Activated CD8-positive, alpha-beta memory T cell treated with anti-CD3 and anti-CD28 coated beads, Interleukin-2, amount 50 U/mL, for 48 hours (primary cell): ENCODE data around the gene RRAD.
"Not testable (repeated sequence)": the region's sequence is repeated elsewhere in the genome, so short reads cannot be mapped to it uniquely, and the experiment has no call there.

Experiments used
- DNase-seq: peaks from one replicate; pipeline ENCODE4 v3.0.0-alpha.2; 2020

Gene RRAD

GRCh38 chr16:66925322-66925840 is at the start of gene RRAD:
RRAD (minus strand) TSS chr16:66925535; CDS start chr16:66925179, 356 bp downstream.
- DNase-seq: no peak

GRCh38 chr16:66974932-66975246 is 49.6 kb upstream of the RRAD start:
- peak; percentile 78 for DNase-seq

GRCh38 chr16:66974156-66974931 is 49.0 kb upstream of the RRAD start:
- DNase-seq: not testable (repeated sequence)

- no peak for DNase-seq
Measured at GRCh38 chr16:66973716-66974115, 48.4 kb upstream of the RRAD start.

GRCh38 chr16:66972983-66973382 is 47.6 kb upstream of the RRAD start:
- no peak for DNase-seq

- DNase-seq: no peak
Measured at GRCh38 chr16:66970775-66971720, 45.7 kb upstream of the RRAD start.

GRCh38 chr16:66968847-66969246 is 43.5 kb upstream of the RRAD start:
- no peak for DNase-seq

GRCh38 chr16:66964049-66964448 is 38.7 kb upstream of the RRAD start:
- DNase-seq: no peak

- no peak for DNase-seq
Measured at GRCh38 chr16:66961914-66962313, 36.6 kb upstream of the RRAD start.

- peak; percentile 84 for DNase-seq
Measured at GRCh38 chr16:66961065-66961744, 35.9 kb upstream of the RRAD start, which contains the start of gene CES3. CES3 (plus strand) TSS chr16:66961266; CDS start chr16:66961308, 42 bp downstream.

GRCh38 chr16:66960270-66960669 is 34.9 kb upstream of the RRAD start:
- no peak for DNase-seq

GRCh38 chr16:66959704-66960161 is 34.4 kb upstream of the RRAD start:
- no peak for DNase-seq

GRCh38 chr16:66958857-66959703 is 33.7 kb upstream of the RRAD start:
- no peak for DNase-seq

- DNase-seq: not testable (repeated sequence)
Measured at GRCh38 chr16:66956154-66956457, 30.8 kb upstream of the RRAD start.

- not testable (repeated sequence) for DNase-seq
Measured at GRCh38 chr16:66955363-66956153, 30.2 kb upstream of the RRAD start.

GRCh38 chr16:66954097-66954659 is 28.8 kb upstream of the RRAD start:
- peak; percentile 86 for DNase-seq

- DNase-seq: no peak
Measured at GRCh38 chr16:66953462-66954096, 28.2 kb upstream of the RRAD start.

GRCh38 chr16:66952430-66953110 is 27.2 kb upstream of the RRAD start:
- no peak for DNase-seq

GRCh38 chr16:66950971-66951790 is 25.8 kb upstream of the RRAD start:
- DNase-seq: no peak
